Astrocyte (in vitro differentiated cells and primary cell): ENCODE results near the gene NRARP. TPM values are rescaled to one million over a fixed set of nuclear protein-coding genes. Genes with fewer than 3 reads are reported as not detected.

Source experiments
- DNase-seq: peaks from one replicate; pipeline ENCODE4 v3.0.0-alpha.2; 2010; ENCODE audit warnings: low read depth
- FAIRE-seq: peaks from 2 replicates; lab custom pipeline; 2011; peaks lifted over from hg19 to GRCh38; lab: Jason Lieb, UNC
- H2AFZ ChIP-seq: 2 replicates; pipeline ENCODE4 v1.6.0; 2012; ENCODE audit warnings: low read depth, low read length, inconsistent platforms
- H3K27ac ChIP-seq: 2 replicates; pipeline ENCODE4 v1.5.1; 2011; ENCODE audit warnings: low read depth, low read length, inconsistent platforms
- H3K27me3 ChIP-seq: 2 replicates; pipeline ENCODE4 v1.6.0; 2011; ENCODE audit warnings: low read length, inconsistent platforms; ENCODE audit not compliant: insufficient read depth
- H3K36me3 ChIP-seq: 2 replicates; pipeline ENCODE4 v1.5.1; 2011; ENCODE audit warnings: low read length, inconsistent platforms; ENCODE audit not compliant: insufficient read depth
- H3K4me1 ChIP-seq: 2 replicates; pipeline ENCODE4 v1.5.1; 2011; ENCODE audit warnings: low read length, inconsistent platforms; ENCODE audit not compliant: insufficient read depth
- H3K4me2 ChIP-seq: 2 replicates; pipeline ENCODE4 v1.6.0; 2012; ENCODE audit warnings: low read length, inconsistent platforms
- H3K4me3 ChIP-seq: 2 replicates; pipeline ENCODE4 v1.5.1; 2011; ENCODE audit warnings: low read depth, mild to moderate bottlenecking, low read length, inconsistent platforms; ENCODE audit not compliant: insufficient read depth
- H3K79me2 ChIP-seq: 2 replicates; pipeline ENCODE4 v1.6.0; 2012; ENCODE audit warnings: mild to moderate bottlenecking, low read length, inconsistent platforms; ENCODE audit not compliant: insufficient read depth
- H3K9ac ChIP-seq: 2 replicates; pipeline ENCODE4 v1.6.0; 2012; ENCODE audit warnings: mild to moderate bottlenecking, low read length, inconsistent platforms
- H3K9me3 ChIP-seq: 2 replicates; pipeline ENCODE4 v1.5.1; 2012; ENCODE audit warnings: low read depth, mild to moderate bottlenecking, low read length, inconsistent platforms; ENCODE audit not compliant: insufficient read depth
- H4K20me1 ChIP-seq: 2 replicates; pipeline ENCODE4 v1.6.0; 2012; ENCODE audit warnings: low read length, inconsistent platforms; ENCODE audit not compliant: insufficient read depth
- H3K27ac Mint-ChIP-seq: one replicate; pipeline ENCODE4 v1.8.0; 2021; ENCODE audit warnings: mild to moderate bottlenecking, mixed read lengths; ENCODE audit not compliant: unreplicated experiment
- H3K27me3 Mint-ChIP-seq: one replicate; pipeline ENCODE4 v1.8.0; 2021; ENCODE audit warnings: low read depth, mixed read lengths; ENCODE audit not compliant: unreplicated experiment
- H3K36me3 Mint-ChIP-seq: one replicate; pipeline ENCODE4 v1.8.0; 2021; ENCODE audit warnings: low read depth, mixed read lengths; ENCODE audit not compliant: unreplicated experiment
- H3K4me1 Mint-ChIP-seq: one replicate; pipeline ENCODE4 v1.8.0; 2021; ENCODE audit warnings: low read depth, mixed read lengths; ENCODE audit not compliant: unreplicated experiment
- H3K4me3 Mint-ChIP-seq: one replicate; pipeline ENCODE4 v1.8.0; 2021; ENCODE audit warnings: mild to moderate bottlenecking, moderate library complexity, mixed read lengths; ENCODE audit not compliant: unreplicated experiment
- H3K9me3 Mint-ChIP-seq: one replicate; pipeline ENCODE4 v1.8.0; 2021; ENCODE audit warnings: mild to moderate bottlenecking, mixed read lengths; ENCODE audit not compliant: unreplicated experiment
- CTCF ChIP-seq: IDR thresholded peaks from 2 replicates; pipeline ENCODE4 v1.5.1; 2011; ENCODE audit warnings: low read depth, mild to moderate bottlenecking, inconsistent platforms, low read length, moderate library complexity; ENCODE audit not compliant: insufficient read depth
- EZH2 ChIP-seq: IDR thresholded peaks from 2 replicates; pipeline ENCODE4 v1.6.1; 2012; ENCODE audit warnings: mild to moderate bottlenecking, low read length, inconsistent platforms; ENCODE audit not compliant: insufficient read depth
- total RNA-seq: library from RNA; stranded (reverse); gene quantifications from 2 replicates; pipeline ENCODE4 v1.2.1, GENCODE V29; 2021

Gene NRARP
- total RNA-seq, 1 donor from 2014 or later = 7.3 TPM

- H3K36me3 ChIP-seq = no peaks in the 10 kb centered on the region
- H3K79me2 ChIP-seq = no peaks in the 10 kb centered on the region
- no peaks in the 10 kb centered on the region for H3K27me3 ChIP-seq
- Mint-ChIP-seq H3K27me3 (peaks cover 2% of the 10 kb centered on the region), H3K27ac (no peak overlapping the region), H3K4me1 (no peaks in the 10 kb centered on the region), H3K36me3 (no peaks in the 10 kb centered on the region), H3K4me3 (no peak overlapping the region), H3K9me3 (no peaks in the 10 kb centered on the region)
- H3K4me1 ChIP-seq = peaks cover 13% of the 10 kb centered on the region
- no peak overlapping the region for H3K9ac ChIP-seq
- DNase-seq (no peak), FAIRE-seq (no peak)
- H3K4me3 ChIP-seq = no peak overlapping the region
- H4K20me1 ChIP-seq = no peaks in the 10 kb centered on the region
- H3K4me2 ChIP-seq = no peak overlapping the region
- no peaks in the 10 kb centered on the region for H3K9me3 ChIP-seq
- no peak overlapping the region for H2AFZ ChIP-seq
- no peak overlapping the region for H3K27ac ChIP-seq
- TF ChIP-seq EZH2 (no peak), CTCF (no peak)
Measured at GRCh38 chr9:137306850-137307254, 4.8 kb upstream of the NRARP start.

- no peak for FAIRE-seq
- Histone ChIP-seq H3K36me3 (no peaks in the 10 kb centered on the region), H3K27ac (no peak overlapping the region), H3K27me3 (no peaks in the 10 kb centered on the region), H3K79me2 (no peaks in the 10 kb centered on the region), H3K4me2 (peak overlapping the region; percentile 59), H3K9ac (no peak overlapping the region), H3K4me3 (no peak overlapping the region), H4K20me1 (no peaks in the 10 kb centered on the region), H3K9me3 (no peaks in the 10 kb centered on the region), H3K4me1 (peaks cover 17% of the 10 kb centered on the region), H2AFZ (peak overlapping the region; percentile 80)
- H3K27ac Mint-ChIP-seq = no peak overlapping the region
- H3K4me1 Mint-ChIP-seq = no peaks in the 10 kb centered on the region
- DNase-seq = no peak
- H3K27me3 Mint-ChIP-seq = peaks cover 2% of the 10 kb centered on the region
- H3K9me3 Mint-ChIP-seq = no peaks in the 10 kb centered on the region
- no peak overlapping the region for H3K4me3 Mint-ChIP-seq
- TF ChIP-seq EZH2 (no peak), CTCF (no peak)
- no peaks in the 10 kb centered on the region for H3K36me3 Mint-ChIP-seq
Measured at GRCh38 chr9:137306066-137306849, 4.2 kb upstream of the NRARP start.

GRCh38 chr9:137305798-137306065 lies 3.7 kb upstream of the NRARP start:
- TF ChIP-seq EZH2 (no peak), CTCF (no peak)
- Mint-ChIP-seq H3K4me1 (peaks cover 1% of the 10 kb centered on the region), H3K4me3 (no peak overlapping the region), H3K27me3 (peaks cover 2% of the 10 kb centered on the region), H3K27ac (no peak overlapping the region), H3K9me3 (no peaks in the 10 kb centered on the region), H3K36me3 (no peaks in the 10 kb centered on the region)
- Histone ChIP-seq H3K9me3 (no peaks in the 10 kb centered on the region), H3K36me3 (no peaks in the 10 kb centered on the region), H3K9ac (no peak overlapping the region), H4K20me1 (no peaks in the 10 kb centered on the region), H3K4me3 (no peak overlapping the region), H3K79me2 (no peaks in the 10 kb centered on the region), H3K27ac (no peak overlapping the region), H3K27me3 (no peaks in the 10 kb centered on the region), H3K4me1 (peaks cover 17% of the 10 kb centered on the region), H2AFZ (peak overlapping the region; percentile 80), H3K4me2 (peak overlapping the region; percentile 59)
- FAIRE-seq (no peak), DNase-seq (no peak)
